Hepatocyte (in vitro differentiated cells): ENCODE results near the gene CAPN15.

ENCODE experiments used
- CTCF ChIP-seq: fragments of 200-600 bp; sonication (generic); IDR thresholded peaks from 2 replicates; pipeline ENCODE4 v1.5.1; 2016; ENCODE audit warnings: antibody characterized with exemption, mild to moderate bottlenecking; ENCODE audit not compliant: poor library complexity
- EZH2 ChIP-seq: fragments of 200-600 bp; sonication (generic); IDR thresholded peaks from 2 replicates; pipeline ENCODE4 v1.6.1; 2016; ENCODE audit warnings: antibody characterized with exemption, mild to moderate bottlenecking, borderline replicate concordance

- no peak for TF ChIP-seq CTCF
- no peak for TF ChIP-seq EZH2
These were observed 38.2 kb downstream of the CAPN15 start for GRCh38 chr16:565419-566330.
